GM18520 (cell line): ENCODE data around the gene FGA.
"Not testable (repeated sequence)": the region's sequence is repeated elsewhere in the genome, so short reads cannot be mapped to it uniquely, and the experiment has no call there.

Experiments used
- ATAC-seq: cut with Tn5 transposase; IDR thresholded peaks from one replicate; pipeline ENCODE4 v1.9.1; 2021; ENCODE audit not compliant: unreplicated experiment

Gene FGA

DNA sequence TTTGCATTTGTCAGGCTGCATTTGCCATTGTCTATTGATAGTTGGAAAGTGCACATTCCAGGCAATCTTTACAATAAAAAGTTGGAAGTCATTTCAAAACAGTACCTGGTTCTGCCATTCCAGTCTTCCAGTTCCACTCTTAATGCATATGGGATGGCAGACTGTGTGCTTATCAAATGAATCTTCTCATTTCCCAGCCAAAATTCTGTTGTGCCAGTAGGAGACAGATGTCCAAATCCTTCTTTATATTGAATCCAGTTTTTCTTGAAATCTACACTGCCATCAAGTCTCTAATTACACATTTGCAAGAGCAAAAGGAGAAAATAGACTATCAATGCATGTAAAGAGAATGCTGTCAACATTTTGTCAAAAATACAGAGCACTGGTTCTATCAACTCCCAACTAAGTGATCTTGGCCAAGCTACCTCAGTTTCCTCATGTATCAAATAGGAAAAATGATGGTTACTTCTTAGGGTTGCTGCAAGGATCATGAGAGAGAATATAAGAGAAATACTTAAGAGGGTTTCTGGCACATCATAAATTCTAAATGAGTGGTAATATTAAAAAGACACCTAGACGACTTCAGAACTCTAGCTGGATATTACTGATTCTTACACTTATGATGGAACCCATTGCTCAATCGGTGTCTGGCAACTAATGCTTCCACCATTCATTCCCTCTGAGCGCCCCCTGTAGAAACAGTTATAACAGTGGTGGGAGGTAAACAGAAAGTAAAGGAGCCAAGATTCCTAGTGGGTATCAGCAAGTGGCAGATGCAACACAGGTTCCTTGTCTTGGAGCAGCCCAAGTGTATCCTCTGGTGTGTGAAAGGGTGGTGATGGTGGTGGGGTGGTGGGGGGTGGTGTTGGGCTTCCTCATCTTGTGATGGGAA, 18.1 kb upstream of the FGA start:
- no peak for ATAC-seq

DNA sequence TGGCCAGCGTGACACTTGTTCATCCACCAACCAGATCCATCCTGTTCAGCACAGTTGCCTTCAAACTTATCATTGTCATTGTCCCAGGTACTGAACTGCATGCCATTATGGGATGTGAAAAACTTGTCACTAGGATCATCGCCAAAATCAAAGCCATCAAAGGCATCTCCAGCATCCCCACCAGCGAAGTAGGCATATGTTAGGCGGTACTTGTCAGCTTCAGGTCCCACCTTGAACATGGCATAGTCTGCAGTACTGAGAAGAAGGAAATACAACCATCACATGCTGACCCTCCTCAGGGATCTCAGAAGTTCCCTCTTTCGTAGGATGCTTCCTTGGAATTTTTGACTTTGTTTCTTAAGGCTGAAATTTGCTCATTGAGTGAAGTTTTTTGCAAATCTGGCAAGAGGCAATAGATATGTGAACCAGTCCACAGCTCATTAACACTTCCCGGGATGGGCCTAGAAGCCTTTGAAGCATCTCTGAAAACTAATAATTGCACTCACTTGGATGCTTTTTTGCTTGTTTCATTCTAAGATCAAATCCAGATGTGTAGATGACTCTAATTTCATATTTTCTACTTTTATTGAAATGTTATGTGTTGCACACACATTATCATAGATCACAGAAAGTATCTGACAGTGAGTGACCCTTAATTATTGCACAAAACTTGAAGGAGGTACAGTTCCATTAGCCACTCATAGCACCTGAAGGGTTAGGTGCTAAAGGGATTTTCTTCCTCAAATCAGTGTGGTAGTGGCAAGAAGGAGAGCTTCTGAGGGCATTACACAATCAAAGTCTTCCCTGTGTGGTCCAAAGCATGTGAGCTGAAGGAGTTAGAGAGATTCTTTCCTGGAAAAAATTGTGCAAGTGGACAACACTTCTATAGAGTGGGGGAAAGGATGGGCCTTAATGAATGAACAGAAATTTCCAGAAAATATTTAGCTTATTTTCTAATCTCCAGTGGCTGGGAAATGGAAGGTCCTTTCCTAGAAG, 16.5 kb upstream of the FGA start:
- no peak for ATAC-seq

DNA sequence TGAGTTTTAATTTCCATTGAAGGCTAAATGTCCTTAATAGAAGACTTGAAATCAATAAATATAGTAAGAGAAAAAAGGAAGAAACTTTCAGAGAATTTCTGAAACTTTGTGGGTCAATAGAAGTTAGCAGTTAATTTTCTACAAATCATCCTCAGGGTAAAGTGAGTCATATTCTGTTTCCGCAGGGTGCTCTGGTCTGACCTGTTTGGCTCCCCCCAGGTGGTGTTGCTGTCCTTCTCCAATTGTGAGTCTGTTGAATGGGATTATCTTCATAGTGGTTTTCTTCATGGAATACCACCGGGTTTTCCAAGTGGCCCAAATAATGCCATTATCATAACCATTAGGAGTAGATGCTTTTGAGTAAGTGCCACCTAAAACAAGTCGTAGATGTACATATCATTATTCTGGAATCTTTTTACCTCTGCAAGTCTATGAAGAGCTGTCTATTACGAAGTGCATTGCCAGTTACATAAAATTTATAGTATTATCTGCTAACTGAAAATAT, 14.2 kb upstream of the FGA start:
- no peak for ATAC-seq

DNA sequence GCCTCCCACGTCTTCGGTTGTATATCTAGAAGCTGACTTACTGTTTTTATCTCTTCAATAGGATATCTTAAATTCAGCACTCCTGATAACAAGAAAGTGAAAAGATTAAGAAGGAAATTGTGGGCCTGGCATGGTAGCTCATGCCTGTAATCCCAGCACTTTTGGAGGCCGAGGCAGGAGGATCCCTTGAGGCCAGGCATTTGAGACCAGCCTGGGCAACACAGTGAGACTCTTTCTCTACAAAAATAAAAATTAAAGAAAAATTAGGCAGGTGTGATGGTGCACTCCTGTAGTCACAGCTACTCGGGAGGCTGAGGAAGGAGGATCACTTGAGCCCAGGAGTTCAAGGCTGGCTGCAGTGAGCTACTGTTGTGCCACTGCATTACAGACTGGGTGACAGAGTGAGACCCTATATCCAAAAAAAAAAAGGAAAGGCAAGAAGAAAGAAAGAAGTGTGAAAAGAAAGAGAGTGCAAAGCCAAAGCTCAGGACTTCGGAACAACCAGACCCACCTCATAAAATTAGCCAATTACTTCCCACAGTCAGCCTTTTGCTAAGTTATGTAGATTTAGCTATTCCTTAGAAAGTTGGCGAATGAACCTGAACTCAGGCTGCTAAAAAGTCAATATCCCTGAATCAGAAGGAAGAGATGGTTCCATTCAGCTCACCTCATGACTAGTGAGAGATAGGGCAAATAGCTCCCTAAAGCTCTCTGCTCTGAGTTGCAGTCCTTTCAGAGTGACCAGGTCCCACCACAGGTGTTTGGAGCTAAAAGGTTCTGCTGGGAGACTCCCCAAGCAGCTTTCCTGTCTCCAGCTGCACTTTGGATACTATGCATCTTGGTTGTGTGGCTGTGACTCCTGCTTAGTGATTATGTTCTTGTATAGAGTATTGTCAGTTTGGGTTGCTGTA, 12.7 kb upstream of the FGA start:
- no peak for ATAC-seq

DNA sequence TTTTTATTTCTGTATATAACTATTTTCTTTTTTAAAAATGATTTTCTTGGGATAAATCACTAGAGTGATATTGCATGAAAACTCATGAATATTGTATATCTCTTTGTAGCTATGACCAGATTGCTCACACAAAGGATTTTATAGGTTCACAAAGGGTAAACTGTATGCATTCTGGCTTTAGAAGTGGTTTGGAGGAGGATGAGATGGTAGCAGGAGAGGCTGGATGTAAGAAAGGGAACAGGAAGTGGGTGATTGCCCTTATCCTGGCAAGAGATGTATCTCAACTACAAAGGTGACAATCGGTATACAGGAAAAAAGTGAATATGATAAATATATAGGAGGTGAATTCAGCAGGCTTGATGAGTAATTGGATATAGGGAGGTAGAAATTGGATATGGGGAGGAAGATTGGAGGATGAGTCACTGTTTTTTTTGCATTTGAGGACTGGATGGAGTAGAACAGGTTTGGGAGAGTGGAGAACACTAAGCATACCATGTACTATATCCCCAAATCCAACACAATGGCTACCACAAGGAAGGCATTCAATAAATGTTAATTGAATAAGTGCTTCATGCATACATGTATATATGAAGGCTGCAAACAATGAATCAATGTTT, 12.0 kb upstream of the FGA start:
- ATAC-seq, result no peak

DNA sequence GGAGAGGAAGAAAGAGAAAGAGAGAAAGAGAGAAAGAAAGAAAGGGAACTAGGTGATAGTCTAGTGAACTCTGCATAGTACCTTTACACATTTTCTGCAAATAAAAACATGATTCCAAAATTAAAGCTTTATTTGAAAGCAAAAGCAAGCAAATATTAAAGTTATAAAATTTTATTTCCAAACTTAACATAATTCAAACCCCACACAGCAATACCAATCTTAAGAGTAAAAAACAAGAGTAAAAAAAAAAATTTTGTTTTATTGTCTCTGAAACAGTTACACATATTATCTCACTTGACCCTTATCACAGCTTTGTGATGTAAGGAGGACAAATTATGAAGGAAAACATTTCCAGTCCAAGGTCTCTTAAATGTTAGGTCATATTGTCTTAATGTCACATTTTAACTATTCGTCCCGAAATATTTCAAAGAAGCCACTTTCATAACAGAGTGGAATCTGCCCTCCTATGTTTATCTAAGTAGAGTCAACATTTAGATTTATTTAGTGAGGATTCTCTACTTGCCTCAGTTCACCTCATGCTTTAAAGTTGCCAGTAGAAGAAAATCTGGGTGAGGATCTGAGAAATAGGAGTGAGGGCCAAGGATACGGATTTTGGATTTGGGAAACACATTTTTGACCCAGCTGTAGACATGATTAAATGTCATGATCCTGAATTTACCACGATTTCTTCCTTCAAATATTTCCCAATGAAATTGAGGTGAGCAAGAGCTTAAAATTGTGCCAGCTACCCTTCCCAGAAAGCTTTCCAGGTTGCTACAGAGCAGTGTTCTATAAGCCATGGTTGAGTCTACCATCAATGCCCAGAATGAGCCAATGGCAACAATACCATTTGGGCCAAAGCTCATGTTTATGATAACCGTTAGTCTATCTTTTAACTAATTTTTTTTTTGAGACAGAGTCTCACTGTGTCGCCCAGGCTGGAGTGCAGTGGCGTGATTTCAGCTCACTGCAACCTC, 7.5 kb upstream of the FGA start:
- no peak for ATAC-seq

DNA sequence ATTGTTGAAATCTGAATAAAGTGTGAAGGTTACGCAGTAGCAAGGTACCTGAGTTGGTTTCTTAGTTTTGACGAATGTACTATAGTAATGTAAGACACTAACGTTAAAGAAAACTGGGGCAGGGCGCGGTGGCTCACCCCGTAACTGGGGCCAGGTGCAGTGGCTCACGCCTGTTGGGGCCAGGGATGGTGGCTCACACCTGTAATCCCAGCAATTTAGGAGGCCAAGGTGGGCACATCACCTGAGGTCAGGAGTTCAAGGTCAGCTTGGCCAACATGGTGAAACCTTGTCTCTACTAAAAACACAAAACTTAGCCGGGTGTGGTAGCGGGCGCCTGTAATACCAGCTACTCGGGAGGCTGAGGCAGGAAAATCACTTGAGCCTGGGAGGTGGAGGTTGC, 6.7 kb upstream of the FGA start:
- not testable (repeated sequence) for ATAC-seq

DNA sequence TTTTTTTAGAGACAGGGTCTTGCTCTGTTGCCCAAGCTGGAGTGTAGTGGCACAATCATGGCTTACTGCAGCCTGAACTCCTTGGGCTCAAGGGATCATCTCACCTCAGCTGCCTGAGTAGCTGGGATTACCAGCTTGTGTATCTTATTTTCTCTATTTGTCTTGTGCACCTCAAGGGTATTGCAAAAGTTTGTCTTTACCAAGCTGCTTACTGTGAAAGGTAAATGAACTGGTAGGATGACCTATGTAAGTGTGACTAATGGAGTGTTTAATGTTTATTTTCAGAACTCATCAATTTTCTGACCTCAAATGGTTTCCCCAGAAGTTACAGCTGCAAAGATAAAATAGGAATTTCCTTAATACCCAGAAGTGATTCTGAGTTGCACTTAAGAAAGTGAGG, 5.3 kb upstream of the FGA start:
- ATAC-seq, result no peak

DNA sequence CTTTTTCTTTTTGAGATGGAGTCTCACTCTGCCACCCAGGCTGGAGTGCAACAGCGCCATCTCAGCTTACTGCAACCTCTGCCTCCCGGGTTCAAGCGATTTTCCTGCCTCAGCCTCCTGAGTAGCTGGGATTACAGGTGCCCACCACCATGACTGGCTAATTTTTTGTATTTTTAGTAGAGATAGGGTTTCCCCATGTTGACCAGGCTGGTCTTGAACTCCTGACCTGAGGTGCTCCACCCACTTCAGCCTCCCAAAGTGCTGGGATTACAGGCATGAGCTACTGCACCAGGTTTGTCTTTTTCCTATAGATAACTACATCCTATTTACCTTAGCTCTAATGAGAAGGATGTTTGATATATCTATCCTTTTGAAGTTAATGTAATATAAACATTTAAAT, 3.8 kb upstream of the FGA start:
- ATAC-seq, result not testable (repeated sequence)

DNA sequence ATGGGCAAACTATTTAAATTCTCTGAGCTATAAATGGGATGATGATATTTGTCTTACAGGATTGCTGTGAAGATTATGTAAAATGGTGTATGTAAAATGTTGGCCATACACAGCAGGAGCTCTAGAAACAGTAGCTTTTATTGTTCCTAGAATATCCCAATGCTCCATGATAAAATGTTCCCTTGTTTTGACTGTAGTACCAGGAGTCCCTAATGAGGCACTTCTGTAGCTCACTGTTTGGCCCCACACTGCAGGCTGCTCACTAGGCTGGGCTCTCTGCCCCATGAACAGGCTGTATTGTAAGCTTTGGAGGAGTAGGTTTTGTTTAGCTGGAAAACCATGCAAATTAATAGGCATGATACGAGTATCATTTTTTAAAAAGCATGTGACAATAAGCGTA, 3.3 kb upstream of the FGA start:
- ATAC-seq, result no peak

DNA sequence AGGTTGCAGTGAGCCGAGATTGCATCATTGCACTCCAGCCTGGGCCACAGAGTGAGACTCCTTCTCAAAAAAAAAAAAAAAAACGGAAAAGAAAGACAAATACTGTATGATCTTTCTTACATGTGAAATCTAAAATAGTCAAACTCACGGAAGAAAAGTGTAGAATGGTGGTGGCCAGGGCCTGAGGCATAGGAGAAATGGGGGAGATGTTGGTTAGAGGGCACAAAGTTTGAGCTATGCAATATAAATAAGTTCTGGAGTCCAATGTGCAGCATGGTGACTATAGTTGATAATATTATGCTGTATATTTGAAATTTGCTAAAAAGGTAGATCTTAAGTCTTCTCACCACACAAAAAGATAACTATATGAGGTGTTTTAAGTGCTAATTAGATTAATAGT, 1.3 kb upstream of the FGA start:
- ATAC-seq, result no peak

DNA sequence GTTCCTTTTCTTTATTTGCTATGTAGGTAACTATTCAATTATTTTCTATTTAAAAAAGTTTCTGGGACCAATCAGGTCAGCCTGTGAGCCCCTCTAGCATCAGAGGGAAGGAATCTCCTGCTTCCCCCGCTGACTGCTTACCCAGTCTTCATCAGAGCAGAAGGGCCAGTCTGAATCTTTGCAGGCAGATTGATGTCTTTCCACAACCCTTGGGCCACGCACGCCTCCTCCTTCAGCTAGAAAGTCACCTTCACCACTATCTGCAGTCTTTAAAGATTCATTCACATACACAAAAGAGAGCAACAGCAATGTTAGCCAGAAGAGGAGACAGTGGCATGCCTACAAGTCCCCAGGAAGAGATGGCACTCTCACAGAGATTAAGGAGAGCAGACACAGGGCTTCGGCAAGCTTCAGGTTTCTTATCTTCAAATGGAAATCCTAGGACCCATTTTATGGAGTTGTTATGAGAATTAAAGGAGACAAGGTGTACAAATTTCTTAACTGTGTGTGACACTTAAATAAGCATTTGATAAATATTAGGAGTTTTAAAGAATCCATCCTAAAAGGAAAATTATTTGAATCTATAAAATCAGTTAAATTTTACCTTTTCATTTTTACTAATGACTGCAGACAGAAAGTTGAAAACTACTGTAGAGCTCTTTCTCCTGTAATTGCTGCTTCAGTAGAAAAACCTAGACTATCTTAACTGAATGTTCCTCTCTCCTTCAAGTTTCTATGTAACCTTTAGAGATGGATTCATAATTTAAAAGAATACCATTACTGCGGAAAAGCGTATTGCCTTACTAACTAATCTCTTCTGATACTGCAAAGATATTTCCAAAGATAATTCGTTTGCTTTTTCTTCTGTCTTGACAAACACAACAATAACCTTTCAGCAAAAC, 995 bp downstream of the FGA start:
- no peak for ATAC-seq

DNA sequence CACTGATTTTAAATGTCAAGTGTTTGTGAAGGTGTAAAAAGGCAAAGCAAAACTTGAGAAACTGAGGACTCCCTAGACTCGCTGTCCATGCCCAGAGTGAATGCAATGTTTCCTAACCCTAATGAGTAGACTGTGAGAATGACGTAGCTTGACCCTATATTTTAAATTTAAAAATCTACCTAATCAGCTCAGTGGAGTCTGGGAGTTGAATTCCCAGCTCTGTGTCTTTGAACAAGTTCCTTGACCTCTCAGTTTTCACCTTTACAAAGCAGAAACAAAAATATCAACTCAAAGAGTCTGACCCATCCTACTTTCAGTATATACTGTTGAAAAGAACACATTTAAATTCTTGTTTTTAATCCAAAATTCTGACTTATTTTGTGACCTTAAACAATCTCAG, 2.3 kb downstream of the FGA start:
- no peak for ATAC-seq

DNA sequence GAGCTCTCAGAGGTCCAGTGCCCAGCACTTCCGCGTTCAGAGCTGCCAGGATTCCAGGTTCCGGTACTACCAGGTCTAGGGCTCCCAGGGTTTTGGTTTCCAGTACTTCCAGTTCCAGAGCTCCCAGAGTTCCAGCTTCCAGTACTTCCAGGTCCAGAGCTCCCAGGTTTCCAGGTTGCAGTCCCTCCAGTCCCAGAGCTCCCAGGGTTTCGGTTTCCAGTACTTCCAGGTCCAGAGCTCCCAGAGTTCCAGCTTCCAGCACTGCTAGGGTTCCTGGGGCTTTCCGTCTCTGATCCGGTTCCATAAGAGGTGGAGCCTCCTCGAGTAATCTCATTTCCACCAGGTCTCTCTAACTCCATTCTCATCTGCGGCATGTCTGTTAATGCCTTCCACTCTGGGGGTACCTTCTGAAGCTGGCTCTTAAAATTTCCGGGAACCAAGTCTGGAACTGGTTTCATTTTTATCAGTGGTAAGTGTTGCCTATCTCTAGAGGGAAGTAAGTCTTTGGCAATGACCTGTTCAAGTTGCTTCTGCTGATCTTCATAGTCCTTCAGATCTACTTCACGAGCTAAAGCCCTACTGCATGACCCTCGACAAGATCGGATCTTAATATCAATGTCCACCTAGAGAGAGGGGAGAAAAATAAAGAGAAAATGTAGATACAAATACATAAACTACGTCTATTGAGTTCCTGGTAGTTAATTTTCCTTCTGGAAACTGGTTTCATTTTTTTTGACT, 4.1 kb downstream of the FGA start:
- ATAC-seq, result no peak

DNA sequence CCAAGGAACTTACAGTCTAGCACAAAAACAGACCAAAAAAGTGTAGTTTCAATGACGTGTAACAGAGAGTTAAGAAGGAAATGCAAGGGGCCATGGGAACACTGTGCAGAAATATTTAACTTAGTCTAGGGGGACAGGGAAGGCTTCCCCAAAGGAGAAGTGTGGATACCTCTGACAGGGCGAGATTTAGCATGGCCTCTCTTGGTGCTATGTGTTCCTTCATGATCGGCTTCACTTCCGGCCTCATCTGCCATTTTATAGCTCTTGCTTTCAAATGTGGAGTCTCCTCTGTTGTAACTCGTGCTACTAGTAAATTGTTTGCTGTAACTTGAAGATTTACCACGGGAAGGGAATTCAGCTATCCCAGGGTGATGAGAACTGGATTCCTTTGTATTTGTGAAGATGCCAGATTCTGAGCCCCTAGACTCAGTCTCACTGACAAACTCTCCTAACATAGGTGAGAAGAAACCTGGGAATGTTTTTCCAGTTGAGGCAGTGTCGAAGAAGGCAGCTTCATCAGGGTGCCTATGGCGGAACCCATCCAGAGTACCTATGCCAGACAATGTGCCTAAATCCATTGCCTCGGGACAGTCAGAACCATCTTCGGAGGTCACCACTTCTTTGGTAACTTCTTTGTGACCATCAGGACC, 5.0 kb downstream of the FGA start:
- no peak for ATAC-seq

DNA sequence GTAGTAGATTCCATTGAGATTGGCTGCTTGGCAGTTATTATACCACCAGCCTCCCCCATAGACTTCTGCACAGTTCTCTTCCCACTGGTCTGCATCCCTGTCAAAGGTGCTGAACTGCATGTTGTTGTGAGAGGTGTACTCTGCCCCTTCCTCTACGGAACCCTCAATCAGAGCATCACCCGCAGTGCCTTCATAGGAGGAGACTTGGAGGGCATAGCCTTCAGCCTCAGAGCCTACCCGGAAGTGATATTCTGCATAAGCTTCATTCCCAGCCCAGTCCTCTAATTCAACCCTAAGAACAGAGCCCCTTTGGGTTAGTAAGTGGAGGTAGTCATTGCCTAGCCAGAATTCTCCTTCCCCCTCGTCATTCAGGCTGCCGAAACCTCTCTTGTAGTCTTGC, 6.3 kb downstream of the FGA start:
- ATAC-seq, result no peak

DNA sequence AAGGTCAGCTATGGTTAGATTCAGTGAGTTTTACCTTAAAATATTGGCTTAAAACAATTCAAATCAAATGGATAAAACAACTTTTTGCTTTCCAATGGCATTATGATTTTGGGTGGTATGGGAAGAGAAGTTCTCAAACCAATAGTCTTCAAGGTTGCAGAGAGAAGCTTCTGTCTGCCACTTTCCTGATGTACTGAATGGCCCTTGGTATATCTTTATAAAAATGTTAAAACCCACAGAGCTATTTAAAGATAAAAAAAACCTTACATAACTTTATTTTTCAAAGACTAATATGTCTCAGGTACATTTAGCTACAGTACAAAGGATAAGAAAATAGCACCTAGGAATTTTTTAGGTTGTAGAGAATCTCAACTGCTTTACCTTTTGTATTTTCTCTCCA, 6.9 kb downstream of the FGA start:
- ATAC-seq, result no peak
